ENCODE data around the gene BTBD16.

GRCh38 chr10:122374237-122374858 is 103.3 kb downstream of the BTBD16 start, which contains the start of gene PLEKHA1:
- TF ChIP-seq CTCF (IDR thresholded peaks at IDR 0.05; ENCODE audit: poor library complexity), result no peak
- no peak for TF ChIP-seq EZH2 (IDR thresholded peaks at IDR 0.05; ENCODE audit: borderline replicate concordance)
